Neural cell (in vitro differentiated cells): ENCODE results near the gene PBX4. TPM values are rescaled to one million over a fixed set of nuclear protein-coding genes. Genes with fewer than 3 reads are reported as not detected.
A peak's percentile ranks its signal among the peaks of the same experiment; 100 is the strongest.

Experiments used
- H2AFZ ChIP-seq: fragments of 200-600, 300-800 bp; sonication (generic), shearing (Covaris generic); 2 replicates; pipeline ENCODE4 v1.6.0; 2014; ENCODE audit warnings: low read depth, mild to moderate bottlenecking, antibody characterized with exemption, low read length, moderate library complexity
- H3F3A ChIP-seq: fragments of 200-600 bp; shearing (Covaris generic); 2 replicates; pipeline ENCODE4 v1.6.1; 2016; ENCODE audit warnings: mild to moderate bottlenecking, moderate library complexity, mixed read lengths, antibody characterized with exemption, low read length; ENCODE audit not compliant: insufficient read depth, poor library complexity, severe bottlenecking
- H3K27ac ChIP-seq: fragments of 200-600, 300-800 bp; sonication (generic), shearing (Covaris generic); 2 replicates; pipeline ENCODE4 v1.5.1; 2014; ENCODE audit warnings: mild to moderate bottlenecking, low read length, moderate library complexity
- H3K27me3 ChIP-seq: fragments of 300-800, 200-600 bp; sonication (generic), shearing (Covaris generic); 2 replicates; pipeline ENCODE4 v1.6.0; 2014; ENCODE audit warnings: mild to moderate bottlenecking, low read depth, low read length, moderate library complexity; ENCODE audit not compliant: insufficient read depth
- H3K36me3 ChIP-seq: fragments of 300-800, 200-600 bp; sonication (generic), shearing (Covaris generic); 2 replicates; pipeline ENCODE4 v1.5.1; 2014; ENCODE audit warnings: mild to moderate bottlenecking, antibody characterized with exemption, low read length, moderate library complexity; ENCODE audit not compliant: insufficient read depth
- H3K4me2 ChIP-seq: fragments of 300-800, 200-600 bp; sonication (generic), shearing (Covaris generic); 2 replicates; pipeline ENCODE4 v1.6.0; 2014; ENCODE audit warnings: mild to moderate bottlenecking, low read length
- H3K4me3 ChIP-seq: fragments of 300-800, 200-600 bp; sonication (generic), shearing (Covaris generic); 2 replicates; pipeline ENCODE4 v1.5.1; 2014; ENCODE audit warnings: mild to moderate bottlenecking, low read length, moderate library complexity
- H3K79me2 ChIP-seq: fragments of 200-600 bp; shearing (Covaris generic); replicated peaks from 2 replicates; pipeline ENCODE4 v1.6.0; 2014; ENCODE audit warnings: mild to moderate bottlenecking, low read length, moderate library complexity; ENCODE audit not compliant: insufficient read depth
- H3K9ac ChIP-seq: fragments of 300-800, 200-600 bp; sonication (generic), shearing (Covaris generic); 2 replicates; pipeline ENCODE4 v1.6.1; 2016; ENCODE audit warnings: mild to moderate bottlenecking, low read length, mixed read lengths
- H3K9me2 ChIP-seq: fragments of 200-600 bp; shearing (Covaris generic); 2 replicates; pipeline ENCODE4 v1.6.1; 2016; ENCODE audit warnings: mild to moderate bottlenecking, low read length, mixed read lengths; ENCODE audit not compliant: insufficient read depth
- H3K9me3 ChIP-seq: fragments of 200-600, 300-800 bp; sonication (generic), shearing (Covaris generic); 2 replicates; pipeline ENCODE4 v1.6.1; 2016; ENCODE audit warnings: mild to moderate bottlenecking, mixed run types, low read length, moderate library complexity, mixed read lengths
- H4K20me1 ChIP-seq: fragments of 200-600 bp; shearing (Covaris generic); 2 replicates; pipeline ENCODE4 v1.6.1; 2016; ENCODE audit warnings: mild to moderate bottlenecking, mixed run types; ENCODE audit not compliant: insufficient read depth
- CTCF ChIP-seq: fragments of 450-650 bp; IDR thresholded peaks from 2 replicates; pipeline ENCODE4 v1.5.1; 2014; ENCODE audit warnings: antibody characterized with exemption, mild to moderate bottlenecking, moderate library complexity; ENCODE audit not compliant: poor library complexity, severe bottlenecking
- EP300 ChIP-seq: fragments of 450-650 bp; conservative IDR thresholded peaks from 2 replicates; pipeline ENCODE4 v1.6.1; 2014; ENCODE audit warnings: antibody characterized with exemption, mild to moderate bottlenecking, moderate library complexity; ENCODE audit not compliant: poor library complexity, severe bottlenecking
- EZH2 ChIP-seq: fragments of 200-600, 300-800 bp; shearing (Covaris generic), sonication (generic); IDR thresholded peaks from 2 replicates; pipeline ENCODE4 v1.6.1; 2014; ENCODE audit warnings: antibody characterized with exemption, low read length, borderline replicate concordance, mild to moderate bottlenecking; ENCODE audit not compliant: insufficient read depth, poor library complexity, severe bottlenecking
- MXI1 ChIP-seq: fragments of 450-650 bp; conservative IDR thresholded peaks from 2 replicates; pipeline ENCODE4 v1.6.1; 2014; ENCODE audit warnings: antibody characterized with exemption, mild to moderate bottlenecking; ENCODE audit not compliant: poor library complexity, severe bottlenecking
- POLR2AphosphoS5 ChIP-seq: IDR thresholded peaks from 2 replicates; pipeline ENCODE4 v1.6.1; 2012
- RAD21 ChIP-seq: fragments of 450-650 bp; conservative IDR thresholded peaks from 2 replicates; pipeline ENCODE4 v1.6.1; 2014; ENCODE audit warnings: antibody characterized with exemption, mild to moderate bottlenecking, moderate library complexity
- REST ChIP-seq: IDR thresholded peaks from 2 replicates; pipeline ENCODE4 v1.6.1; 2012; ENCODE audit warnings: borderline replicate concordance
- SMC3 ChIP-seq: fragments of 450-650 bp; conservative IDR thresholded peaks from 2 replicates; pipeline ENCODE4 v1.6.1; 2014; ENCODE audit warnings: antibody characterized with exemption, mild to moderate bottlenecking, moderate library complexity; ENCODE audit not compliant: poor library complexity
- TAF1 ChIP-seq: IDR thresholded peaks from 2 replicates; pipeline ENCODE4 v1.6.1; 2012; ENCODE audit warnings: low read depth
- polyA plus RNA-seq: library from polyadenylated mRNA; depleted of rRNA; stranded (reverse); fragments of >200 nt; gene quantifications from 2 replicates; pipeline ENCODE4 v1.2.3, GENCODE V29; 2014

The PBX4 gene
- polyA plus RNA-seq, 1 donor from 2014 or later: 7.5 TPM

DNA sequence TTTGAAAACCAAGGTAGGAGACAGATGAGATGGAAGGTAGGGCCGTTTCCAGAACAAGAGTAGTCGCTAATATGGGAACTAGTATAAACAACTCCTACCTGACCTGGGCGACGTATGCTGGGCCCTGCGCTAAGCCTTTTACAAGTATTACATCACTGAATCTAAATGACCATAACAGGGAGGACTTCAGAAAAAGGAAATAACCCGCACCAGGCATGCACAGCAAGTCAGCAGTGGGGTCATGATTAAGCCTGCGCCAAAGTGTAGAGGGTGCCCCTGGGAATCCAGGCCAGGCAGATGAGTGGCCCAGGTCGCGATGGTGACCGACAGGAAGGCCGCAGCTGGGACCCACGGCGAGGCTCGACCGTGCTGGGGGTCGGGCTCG lies 44.4 kb upstream of the PBX4 start:
- no peaks in the 10 kb centered on the region for H3K36me3 ChIP-seq
- H3K27me3 ChIP-seq: no peaks in the 10 kb centered on the region
- TF ChIP-seq TAF1 (no peak), EZH2 (no peak), MXI1 (no peak), REST (no peak), CTCF (no peak), POLR2AphosphoS5 (no peak), EP300 (no peak), RAD21 (no peak), SMC3 (no peak)

DNA sequence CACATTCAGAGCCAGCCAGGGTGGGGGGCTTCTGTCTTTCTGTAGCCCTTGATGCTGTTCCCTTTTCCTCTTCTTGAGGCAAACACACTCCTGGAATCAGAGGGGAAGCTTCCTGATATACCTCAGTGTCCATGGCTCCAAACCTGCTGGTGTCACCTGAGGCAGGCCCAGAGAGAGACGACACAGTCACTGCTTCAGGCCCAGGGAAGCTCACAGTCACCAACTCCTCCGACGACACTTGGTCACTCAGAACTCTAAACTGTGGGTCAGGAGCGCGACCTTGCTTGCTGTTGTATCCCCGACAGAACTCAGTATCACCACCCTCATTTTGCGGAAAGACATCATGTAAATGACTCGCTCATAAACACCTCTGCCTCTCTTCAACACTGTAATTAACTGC lies 43.9 kb upstream of the PBX4 start:
- H2AFZ ChIP-seq: no peak overlapping the region
- TF ChIP-seq REST (no peak), CTCF (no peak), SMC3 (no peak), RAD21 (no peak), EZH2 (no peak), POLR2AphosphoS5 (no peak), TAF1 (no peak), EP300 (no peak), MXI1 (no peak)
- no peaks in the 10 kb centered on the region for H3K27me3 ChIP-seq
- H3K36me3 ChIP-seq: no peaks in the 10 kb centered on the region
- no peak overlapping the region for H3K27ac ChIP-seq
- no peaks in the 10 kb centered on the region for H3F3A ChIP-seq
- no peaks in the 10 kb centered on the region for H3K9me3 ChIP-seq
- H3K79me2 ChIP-seq: peaks cover 21% of the 10 kb centered on the region
- peak overlapping the region; percentile 49 for H3K4me2 ChIP-seq
- H3K4me3 ChIP-seq: peak overlapping the region; percentile 83
- no peaks in the 10 kb centered on the region for H3K9me2 ChIP-seq
- no peaks in the 10 kb centered on the region for H4K20me1 ChIP-seq
- peak overlapping the region; percentile 89 for H3K9ac ChIP-seq

More for the DNA sequence above, 44.4 kb upstream of the PBX4 start:
- Histone ChIP-seq H3K4me3 (peak overlapping the region; percentile 83), H3F3A (no peaks in the 10 kb centered on the region), H3K9me3 (no peaks in the 10 kb centered on the region), H3K9ac (peak overlapping the region; percentile 89), H3K9me2 (no peaks in the 10 kb centered on the region), H2AFZ (peak overlapping the region; percentile 4), H3K79me2 (peaks cover 21% of the 10 kb centered on the region), H3K27ac (peak overlapping the region; percentile 87), H3K4me2 (peak overlapping the region; percentile 49), H4K20me1 (no peaks in the 10 kb centered on the region)
